AML-193 (cell line): ENCODE measurements around the gene OSM.

ENCODE experiments used
- DNase-seq, 2 experiments: peaks; one replicate each; lab custom pipeline; 2025; lab: John Stamatoyannopoulos, UW

The OSM gene

GRCh38 chr22:30285176-30285845, 18.7 kb upstream of the OSM start:
- DNase-seq, result no peak

GRCh38 chr22:30284666-30285065, 18.0 kb upstream of the OSM start:
- DNase-seq, result no peak

- DNase-seq, result no peak
These were observed 17.5 kb upstream of the OSM start for GRCh38 chr22:30284172-30284571.

- no peak for DNase-seq
These were observed 16.7 kb upstream of the OSM start for GRCh38 chr22:30283342-30283741.

- no peak for DNase-seq
These were observed 16.0 kb upstream of the OSM start for GRCh38 chr22:30282616-30283046.

GRCh38 chr22:30280505-30280904, 13.9 kb upstream of the OSM start:
- no peak for DNase-seq

GRCh38 chr22:30279932-30280331, 13.3 kb upstream of the OSM start:
- no peak for DNase-seq

GRCh38 chr22:30279046-30279788, 12.6 kb upstream of the OSM start:
- DNase-seq, result peak; percentile 84 to 86

GRCh38 chr22:30277547-30278344, 11.1 kb upstream of the OSM start:
- DNase-seq, result no peak

- DNase-seq, result no peak
These were observed 9.4 kb upstream of the OSM start for GRCh38 chr22:30276039-30276438.

GRCh38 chr22:30275625-30276024, 9.0 kb upstream of the OSM start:
- no peak for DNase-seq

- no peak for DNase-seq
These were observed 7.8 kb upstream of the OSM start for GRCh38 chr22:30274437-30274812.

- no peak for DNase-seq
These were observed 7.2 kb upstream of the OSM start for GRCh38 chr22:30273711-30274436.

- DNase-seq, result peak in 1 of 2 experiments; percentile 11
These were observed 6.3 kb upstream of the OSM start for GRCh38 chr22:30272781-30273601.

GRCh38 chr22:30270832-30271231, 4.2 kb upstream of the OSM start:
- peak; percentile 88 to 89 for DNase-seq

- no peak for DNase-seq
These were observed 1.7 kb upstream of the OSM start for GRCh38 chr22:30268331-30268730.

- DNase-seq, result peak in 1 of 2 experiments; percentile 13
These were observed 991 bp upstream of the OSM start for GRCh38 chr22:30267382-30268302.

GRCh38 chr22:30265823-30266444, 717 bp downstream of the OSM start:
- DNase-seq, result peak; percentile 57 to 61

- no peak for DNase-seq
These were observed 1.4 kb downstream of the OSM start for GRCh38 chr22:30265131-30265720.
